ENCODE measurements around the gene BCL7B.
A peak's percentile ranks its signal among the peaks of the same experiment; 100 is the strongest.
"Not testable (repeated sequence)": the region's sequence is repeated elsewhere in the genome, so short reads cannot be mapped to it uniquely, and the experiment has no call there.

BCL7B gene

GRCh38 chr7:73535918-73536317 lies 21.6 kb downstream of the BCL7B start:
- not testable (repeated sequence) for DNase-seq (ENCODE audit: low read depth)

- no peak for DNase-seq (ENCODE audit: low read depth)
These were observed 23.7 kb downstream of the BCL7B start for GRCh38 chr7:73533742-73534141.

- no peak for DNase-seq (ENCODE audit: low read depth)
These were observed 25.3 kb downstream of the BCL7B start for GRCh38 chr7:73532224-73532623.

- no peak for DNase-seq (ENCODE audit: low read depth)
These were observed 26.7 kb downstream of the BCL7B start for GRCh38 chr7:73530800-73531199.

- DNase-seq (ENCODE audit: low read depth): no peak
These were observed 30.3 kb downstream of the BCL7B start for GRCh38 chr7:73526896-73527821.

GRCh38 chr7:73526158-73526494 lies 31.4 kb downstream of the BCL7B start:
- DNase-seq (ENCODE audit: low read depth): not testable (repeated sequence)

- peak; percentile 91 for DNase-seq (ENCODE audit: low read depth)
These were observed 35.2 kb downstream of the BCL7B start, which contains the start of gene BAZ1B for GRCh38 chr7:73522105-73522872. BAZ1B (minus strand) TSS chr7:73522293; CDS start chr7:73521933, 360 bp downstream.

- peak; percentile 31 for DNase-seq (ENCODE audit: low read depth)
These were observed 35.8 kb downstream of the BCL7B start for GRCh38 chr7:73521636-73522104.

GRCh38 chr7:73520673-73521635 lies 36.5 kb downstream of the BCL7B start:
- DNase-seq (ENCODE audit: low read depth): no peak

- DNase-seq (ENCODE audit: low read depth): no peak
These were observed 37.4 kb downstream of the BCL7B start for GRCh38 chr7:73519867-73520672.

GRCh38 chr7:73518470-73518869 lies 39.0 kb downstream of the BCL7B start:
- no peak for DNase-seq (ENCODE audit: low read depth)

- DNase-seq (ENCODE audit: low read depth): no peak
These were observed 40.1 kb downstream of the BCL7B start for GRCh38 chr7:73517241-73517995.

GRCh38 chr7:73515178-73515577 lies 42.3 kb downstream of the BCL7B start:
- DNase-seq (ENCODE audit: low read depth): no peak

- no peak for DNase-seq (ENCODE audit: low read depth)
These were observed 45.3 kb downstream of the BCL7B start for GRCh38 chr7:73512018-73512780.

GRCh38 chr7:73509463-73509862 lies 48.0 kb downstream of the BCL7B start:
- no peak for DNase-seq (ENCODE audit: low read depth)

- DNase-seq (ENCODE audit: low read depth): no peak
These were observed 49.9 kb downstream of the BCL7B start for GRCh38 chr7:73507556-73507955.

GRCh38 chr7:73504920-73505319 lies 52.6 kb downstream of the BCL7B start:
- no peak for DNase-seq (ENCODE audit: low read depth)

- no peak for DNase-seq (ENCODE audit: low read depth)
These were observed 53.5 kb downstream of the BCL7B start for GRCh38 chr7:73504017-73504416.

- DNase-seq (ENCODE audit: low read depth): no peak
These were observed 54.3 kb downstream of the BCL7B start for GRCh38 chr7:73503229-73503628.
